H54 (cell line): ENCODE data around the gene XCR1.

ENCODE experiments used
- DNase-seq: peaks from one replicate; pipeline ENCODE4 v3.0.0; 2011; ENCODE audit warnings: low spot score, mixed read lengths; ENCODE audit not compliant: insufficient read length
- FAIRE-seq: peaks from 3 replicates; lab custom pipeline; 2011; peaks lifted over from hg19 to GRCh38; lab: Jason Lieb, UNC
- POLR2A ChIP-seq: IDR thresholded peaks from 2 replicates; pipeline ENCODE4 v1.6.1; 2011; ENCODE audit warnings: low read depth, mild to moderate bottlenecking, low read length

The XCR1 gene

DNA sequence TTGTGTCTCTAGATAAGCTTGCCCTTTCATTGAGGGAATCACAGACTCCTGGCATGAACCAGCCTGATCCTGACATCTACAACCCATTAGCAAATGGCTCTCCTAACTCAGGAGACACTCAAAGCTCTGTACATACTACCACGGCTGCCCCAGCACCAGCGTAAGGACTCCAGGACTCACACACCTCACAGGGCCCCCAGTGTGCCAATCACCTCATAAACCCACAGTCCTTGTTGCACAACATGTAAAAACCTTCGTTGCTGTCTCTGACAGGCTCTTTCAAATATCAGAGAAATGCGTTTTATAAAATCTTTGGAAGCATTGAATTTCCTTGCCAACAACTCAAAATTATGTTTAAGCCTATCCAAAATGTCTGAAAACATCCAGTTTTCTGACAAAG lies 38.9 kb downstream of the XCR1 start:
- TF ChIP-seq POLR2A = no peak
- DNase-seq (no peak), FAIRE-seq (no peak)

DNA sequence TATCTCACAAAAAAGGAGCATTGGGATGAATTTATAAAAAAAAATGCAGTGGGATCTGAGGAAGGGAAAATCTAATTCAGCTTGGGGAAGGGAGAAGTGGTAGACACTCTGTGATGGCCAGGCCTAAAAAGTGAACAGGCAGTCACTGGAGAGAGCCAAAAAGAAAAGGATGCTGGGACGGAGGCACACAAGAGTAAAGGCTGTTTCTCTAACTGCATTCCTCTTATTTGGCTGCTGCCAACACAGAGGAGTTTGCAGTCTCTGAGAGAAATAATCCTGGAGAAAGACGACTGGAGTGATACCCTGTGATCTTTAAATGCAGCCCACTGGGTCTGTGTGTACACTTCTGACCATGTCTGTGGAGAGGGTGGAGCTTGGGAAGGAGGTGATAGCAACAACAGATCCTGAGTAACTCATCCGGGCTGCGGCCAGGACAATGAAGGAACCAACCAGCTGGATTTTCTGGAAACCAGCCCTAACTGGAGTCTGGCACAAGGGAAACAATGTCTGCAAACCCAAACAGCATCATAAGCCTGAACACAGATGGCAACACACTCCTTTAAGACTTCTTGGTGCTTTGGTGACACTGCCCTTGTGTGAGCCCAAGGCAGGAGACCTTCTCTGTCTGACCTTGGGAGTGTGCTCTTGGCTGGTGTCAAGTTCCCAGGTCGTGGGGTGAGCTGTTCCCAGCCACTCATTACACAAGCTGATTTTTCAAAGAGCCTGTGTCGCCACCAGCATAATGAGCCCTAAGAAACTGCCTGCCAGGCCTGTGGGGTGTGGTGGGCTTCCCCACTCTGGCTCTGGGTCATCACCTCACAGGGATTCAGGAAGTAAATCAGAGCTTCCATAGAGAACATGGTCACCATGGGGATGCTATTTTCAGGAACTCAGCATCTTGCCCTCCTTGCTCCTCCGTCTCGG lies 39.7 kb downstream of the XCR1 start:
- FAIRE-seq (no peak), DNase-seq (no peak)
- TF ChIP-seq POLR2A = no peak

DNA sequence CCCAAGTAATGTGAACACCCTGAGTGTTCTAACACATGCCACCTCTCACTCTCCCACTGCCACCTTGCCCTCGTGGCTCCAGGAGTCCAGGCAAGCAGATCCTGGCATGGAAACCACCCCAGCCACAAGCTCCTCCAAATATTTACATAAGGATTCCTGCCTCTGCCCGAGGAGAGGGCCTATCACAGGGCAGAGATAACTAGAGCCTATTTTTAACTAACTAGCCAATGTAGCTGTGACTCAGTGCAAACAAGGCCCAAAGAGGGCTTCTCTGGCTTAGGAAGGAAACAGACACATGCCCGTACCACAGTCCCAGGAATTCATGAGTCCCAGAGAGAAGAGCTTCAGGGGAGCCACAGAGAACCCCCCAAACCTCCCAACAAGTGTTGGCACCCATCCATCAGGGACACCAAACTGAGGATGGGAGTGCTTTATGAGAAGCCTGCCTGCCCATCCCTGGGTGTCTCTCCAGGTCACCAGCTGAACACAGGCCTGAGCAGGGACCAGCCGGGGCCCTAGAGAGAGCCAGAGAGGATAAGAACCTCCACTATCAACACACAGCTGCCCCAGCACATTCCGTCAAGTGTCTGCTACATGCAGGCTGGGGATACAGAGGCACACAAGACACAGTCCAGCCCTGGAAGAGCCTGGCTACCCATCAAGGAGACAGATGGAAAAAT lies 40.8 kb downstream of the XCR1 start:
- FAIRE-seq (no peak), DNase-seq (peak; percentile 50)
- TF ChIP-seq POLR2A = no peak

DNA sequence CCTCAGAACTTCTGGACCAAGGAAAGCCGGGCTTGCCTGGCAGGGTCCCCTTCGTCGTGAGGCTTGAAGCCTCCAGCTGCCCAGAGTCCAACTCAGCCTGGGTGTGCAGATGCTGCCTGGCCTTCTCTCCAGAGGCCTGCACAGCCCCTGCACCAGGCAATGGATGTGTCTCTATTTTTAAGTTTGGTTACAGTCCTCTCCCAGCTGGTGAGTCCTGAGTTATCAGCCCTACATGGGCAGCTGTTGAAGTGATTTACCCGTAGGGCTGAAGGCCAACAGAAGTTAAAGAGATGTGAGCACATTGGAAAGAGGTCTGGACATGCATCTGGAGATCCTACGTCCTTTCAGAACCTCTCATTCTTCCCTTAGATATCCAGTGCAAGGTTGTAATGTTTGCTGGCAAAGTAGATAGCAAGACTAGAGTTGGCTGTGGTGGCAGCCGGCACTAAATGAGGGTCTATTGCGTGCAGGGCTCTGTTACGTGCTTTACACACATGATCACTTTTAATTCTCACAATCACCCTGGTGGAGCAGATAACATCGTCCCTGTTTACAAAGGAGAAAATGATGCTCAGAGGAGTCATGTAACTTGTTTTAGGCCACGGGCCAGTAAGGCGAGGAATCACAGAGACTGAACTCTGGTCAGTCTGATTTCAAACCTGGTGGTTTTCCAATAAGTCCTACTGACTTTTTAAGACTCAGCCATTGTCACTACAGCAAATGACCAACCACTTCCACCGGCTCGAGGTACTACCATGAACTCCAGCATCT lies 41.6 kb downstream of the XCR1 start:
- FAIRE-seq = no peak
- DNase-seq = no peak
- no peak for TF ChIP-seq POLR2A

DNA sequence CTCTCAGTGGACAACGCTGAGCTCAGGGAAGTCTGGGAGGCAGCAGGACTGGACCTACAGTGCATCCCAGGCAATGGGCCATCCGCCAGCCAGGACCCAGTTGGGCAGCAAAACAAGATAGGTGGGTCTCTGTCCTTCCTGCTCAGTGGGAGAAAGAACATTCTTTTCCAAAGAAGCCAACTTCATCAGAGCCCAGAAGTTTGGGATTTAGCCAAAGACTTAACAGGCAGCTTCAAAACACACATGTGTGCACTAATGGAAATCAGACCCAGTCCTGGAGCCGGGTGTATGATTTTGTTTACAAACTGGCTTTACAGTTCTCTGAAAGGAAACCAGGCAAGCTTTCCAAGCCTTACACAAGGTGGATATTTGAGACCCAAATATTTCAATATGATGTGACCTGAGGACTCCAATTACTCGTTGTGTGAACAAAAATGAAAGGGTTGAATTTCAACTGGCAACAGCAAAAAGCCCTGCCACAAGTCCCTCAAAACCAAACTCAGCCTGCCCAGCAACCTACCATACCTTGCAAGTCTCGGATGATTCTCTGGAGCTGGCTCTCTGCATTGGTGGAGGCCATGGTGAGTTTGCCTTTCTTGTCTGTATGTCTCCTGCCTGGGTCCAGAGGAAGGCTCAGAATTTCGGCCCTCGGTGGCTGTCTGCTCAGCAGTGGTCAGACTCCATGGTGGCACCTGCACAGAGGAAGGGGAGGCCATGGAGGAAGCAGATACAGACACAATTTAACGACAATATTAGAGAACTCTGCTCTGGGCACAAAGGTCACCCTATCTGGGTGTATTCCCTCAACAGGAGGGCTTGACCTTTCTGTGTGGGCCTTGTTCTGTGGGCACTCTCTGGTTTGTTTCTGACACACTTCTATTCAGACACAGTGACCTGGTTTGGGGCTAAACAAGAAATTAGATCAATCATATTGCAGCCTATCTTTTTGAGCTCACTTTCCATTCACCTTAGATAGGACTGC lies 42.7 kb downstream of the XCR1 start:
- TF ChIP-seq POLR2A = no peak
- no peak for FAIRE-seq
- DNase-seq = no peak

DNA sequence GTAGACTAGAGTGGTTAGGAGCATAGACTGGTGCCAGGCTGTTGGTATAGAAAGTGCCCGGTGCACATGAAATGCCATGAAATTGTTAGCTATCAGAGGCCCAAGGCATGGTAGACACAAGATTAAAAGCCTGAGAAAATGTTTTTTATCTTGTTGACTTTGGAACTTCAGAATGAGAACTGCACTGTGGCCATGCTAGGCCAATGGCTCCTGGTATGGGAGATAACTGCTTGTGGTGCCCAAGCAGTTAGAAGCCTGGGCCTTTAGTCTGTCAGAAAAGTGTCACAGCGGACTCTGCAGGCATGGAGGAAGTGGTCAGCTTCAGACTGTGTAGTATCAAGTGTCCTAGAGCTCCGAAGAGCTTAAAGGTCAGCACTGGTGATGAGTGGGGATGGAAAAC lies 43.5 kb downstream of the XCR1 start:
- no peak for TF ChIP-seq POLR2A
- DNase-seq (no peak), FAIRE-seq (no peak)

DNA sequence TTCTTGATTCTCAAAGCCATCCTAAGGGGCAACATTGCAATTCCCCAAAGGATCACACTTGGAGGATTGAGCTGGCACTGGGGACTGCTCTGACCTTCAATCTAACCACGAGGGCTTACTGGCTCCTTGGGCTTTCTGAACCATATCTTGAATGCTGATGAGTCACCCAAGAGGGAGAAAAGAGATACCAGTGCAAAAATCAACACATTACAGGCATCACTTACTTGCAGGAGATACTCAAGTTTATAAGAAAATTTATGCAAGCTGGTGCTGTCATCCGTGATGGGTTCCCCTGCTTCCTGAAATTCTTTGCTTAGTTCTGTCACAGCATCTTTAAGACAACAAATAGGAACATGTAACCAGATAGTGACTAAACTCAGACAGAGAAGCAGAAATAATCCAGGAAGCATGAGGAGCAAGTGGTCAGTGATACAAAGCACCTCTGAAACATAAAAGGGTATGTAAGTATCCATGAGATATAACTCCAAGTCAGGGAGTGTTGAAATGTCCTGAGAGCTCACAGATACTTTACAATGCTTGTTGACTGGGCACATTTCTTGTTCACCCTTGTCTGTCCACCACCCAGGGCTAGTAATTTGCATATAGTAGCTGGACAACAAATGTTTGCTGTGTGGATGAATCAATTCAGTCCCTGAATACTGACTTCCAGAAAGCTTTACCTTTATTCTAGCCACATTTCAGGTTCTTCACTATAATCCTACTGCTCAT lies 45.8 kb downstream of the XCR1 start:
- no peak for TF ChIP-seq POLR2A
- FAIRE-seq (no peak), DNase-seq (no peak)

DNA sequence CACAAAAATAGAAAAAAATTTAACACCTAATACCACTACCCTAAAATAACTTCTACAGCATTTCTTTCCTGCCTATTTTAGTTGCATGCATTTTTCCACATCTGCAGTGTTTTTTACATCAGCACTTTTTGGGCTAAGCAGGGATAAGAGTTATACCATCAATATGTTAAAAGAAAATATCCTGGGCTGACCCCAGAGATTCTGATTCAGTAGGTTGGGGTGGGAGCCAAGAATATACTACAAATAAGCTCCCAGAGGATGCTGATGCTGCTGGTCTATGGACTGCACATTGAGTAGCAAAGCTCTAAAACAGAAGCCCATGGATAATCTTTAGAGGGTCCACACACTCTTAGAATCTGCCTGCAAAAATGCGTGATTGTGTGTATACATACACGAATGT lies 46.5 kb downstream of the XCR1 start:
- FAIRE-seq (no peak), DNase-seq (no peak)
- TF ChIP-seq POLR2A = no peak

DNA sequence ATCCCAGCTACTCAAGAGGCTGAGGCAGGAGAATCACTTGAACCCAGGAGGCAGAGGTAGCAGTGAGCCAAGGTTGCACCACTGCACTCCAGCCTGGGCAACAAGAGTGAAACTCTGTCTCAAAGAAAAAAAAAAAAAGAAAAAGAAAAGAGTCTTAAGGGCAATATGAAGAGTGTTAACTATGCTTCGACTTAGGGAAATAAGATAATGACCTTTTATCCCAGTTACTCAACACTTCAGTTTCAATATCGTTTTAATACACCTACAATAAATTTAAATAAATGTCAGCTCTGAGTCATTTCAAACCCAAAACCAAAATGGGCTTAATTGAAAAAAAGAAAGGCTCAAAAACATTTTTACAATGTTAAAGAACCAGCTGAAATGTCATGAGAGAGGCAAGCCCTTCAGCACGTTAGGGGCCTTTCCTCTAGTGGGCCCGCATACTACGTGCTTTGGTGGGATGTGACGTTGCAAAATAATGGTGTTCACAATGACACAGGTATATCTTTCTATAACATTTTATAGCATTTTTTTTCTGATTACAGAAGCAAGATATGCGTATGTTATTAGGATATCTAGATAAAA lies 47.0 kb downstream of the XCR1 start:
- FAIRE-seq = no peak
- no peak for DNase-seq
- TF ChIP-seq POLR2A = no peak

DNA sequence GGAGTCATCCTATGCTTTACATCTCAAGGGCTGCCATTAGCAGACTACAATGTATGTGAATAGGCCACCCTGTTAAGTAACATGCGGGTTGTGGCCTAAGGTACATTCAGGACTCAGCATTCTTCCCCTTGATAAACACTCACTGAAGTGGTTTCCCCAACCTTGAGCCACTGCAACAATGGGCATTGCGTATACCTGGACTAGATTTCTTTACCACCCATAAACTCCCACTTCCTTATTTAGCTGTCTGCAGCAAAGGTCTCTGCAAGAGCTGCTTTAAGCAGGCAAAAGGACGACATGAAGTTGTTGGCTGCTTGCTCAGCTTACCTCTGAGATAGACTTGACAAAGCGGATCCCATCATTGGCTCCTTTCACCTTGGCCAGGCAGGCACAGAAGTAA lies 47.9 kb downstream of the XCR1 start:
- FAIRE-seq = no peak

DNA sequence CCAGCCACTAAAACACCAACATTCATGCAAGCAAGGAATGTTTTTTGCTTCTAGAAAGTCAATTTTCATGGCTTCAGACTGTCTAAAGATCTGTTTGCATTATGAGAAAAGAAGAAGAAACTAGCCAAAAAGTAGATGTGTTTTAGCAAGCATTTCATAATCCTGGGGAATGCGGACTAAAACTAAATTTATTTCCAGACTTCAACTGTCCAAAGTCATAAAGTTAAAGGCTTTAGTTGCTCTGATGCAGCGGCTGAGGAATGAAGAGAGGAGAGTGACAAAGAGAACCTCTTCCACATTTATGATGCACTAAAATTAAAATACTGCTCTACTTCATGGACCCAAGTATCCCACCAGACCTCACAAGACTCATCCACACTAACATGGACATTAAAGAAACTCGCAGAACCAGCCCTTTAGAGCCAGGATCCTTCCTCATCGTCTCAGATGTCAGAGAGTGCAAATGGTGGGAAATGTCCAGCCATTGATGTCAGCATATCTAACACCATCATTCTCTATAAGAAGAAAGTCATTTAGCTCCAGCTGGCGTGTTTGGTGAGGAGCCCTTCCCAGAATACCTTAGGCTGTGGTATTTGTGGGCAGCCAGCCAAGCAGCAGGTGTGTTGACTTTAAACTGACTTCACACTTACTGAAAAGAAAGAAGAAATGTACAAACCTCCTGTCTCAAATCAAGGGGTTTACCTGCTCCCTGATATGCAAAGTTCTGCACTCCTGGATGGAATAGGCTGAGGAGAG lies 49.1 kb downstream of the XCR1 start:
- no peak for TF ChIP-seq POLR2A
- no peak for FAIRE-seq
- no peak for DNase-seq

More for the DNA sequence above, 47.9 kb downstream of the XCR1 start:
- DNase-seq = no peak
- no peak for TF ChIP-seq POLR2A
